ENCODE measurements around the gene CEACAM7.
"Not testable (repeated sequence)": the region's sequence is repeated elsewhere in the genome, so short reads cannot be mapped to it uniquely, and the experiment has no call there.

The CEACAM7 gene

GRCh38 chr19:41688098-41688497 is at the start of gene CEACAM7:
CEACAM7 (minus strand) TSS chr19:41688270; CDS start chr19:41688165, 105 bp downstream.
- DNase-seq, result no peak

DNA sequence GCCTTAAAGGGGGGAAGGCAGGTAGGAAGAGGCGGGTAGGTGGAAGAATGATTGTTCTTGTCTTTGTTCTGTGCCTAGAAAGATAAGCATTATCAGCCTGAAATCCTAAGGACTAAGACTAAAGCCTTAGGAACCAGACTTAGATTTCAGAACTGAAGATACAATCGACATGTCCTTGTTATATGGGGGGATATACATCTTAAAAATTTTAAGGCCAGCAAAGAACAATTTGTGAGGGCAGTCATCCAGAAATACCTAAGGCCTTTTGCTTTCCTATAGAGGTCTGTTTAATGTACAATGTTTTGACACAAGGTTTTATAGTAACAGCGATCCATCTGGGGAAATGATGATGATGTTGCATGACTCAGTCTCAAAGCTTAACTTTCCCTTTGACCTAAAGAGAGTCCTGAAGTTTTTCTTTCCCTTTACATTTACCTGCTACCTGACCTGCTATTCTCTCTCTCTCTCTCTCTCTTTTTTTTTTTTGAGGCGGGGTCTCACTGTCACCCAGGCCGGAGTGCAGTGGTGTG is 47.1 kb upstream of the CEACAM7 start:
- DNase-seq, result no peak

GRCh38 chr19:41734585-41734984 is 46.5 kb upstream of the CEACAM7 start:
- DNase-seq, result no peak

DNA sequence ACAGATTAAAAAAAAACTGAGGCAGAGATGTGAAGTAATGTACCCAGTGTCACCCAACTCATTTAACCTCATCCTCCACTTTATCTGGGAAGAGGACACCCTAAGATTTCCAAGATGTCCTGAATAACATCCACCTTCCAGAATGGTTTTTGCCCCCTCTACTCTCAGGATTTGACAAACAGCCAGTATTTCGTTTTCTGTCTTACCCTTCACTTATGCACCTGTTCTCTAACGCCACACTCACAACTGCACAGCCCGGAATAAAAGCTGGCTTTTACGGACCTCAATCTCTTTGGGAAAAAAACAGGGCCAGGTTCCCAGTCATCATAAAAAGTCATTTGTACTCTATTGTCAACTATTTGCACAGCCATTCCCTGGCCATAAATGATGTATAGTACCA is 46.1 kb upstream of the CEACAM7 start:
- DNase-seq, result no peak

DNA sequence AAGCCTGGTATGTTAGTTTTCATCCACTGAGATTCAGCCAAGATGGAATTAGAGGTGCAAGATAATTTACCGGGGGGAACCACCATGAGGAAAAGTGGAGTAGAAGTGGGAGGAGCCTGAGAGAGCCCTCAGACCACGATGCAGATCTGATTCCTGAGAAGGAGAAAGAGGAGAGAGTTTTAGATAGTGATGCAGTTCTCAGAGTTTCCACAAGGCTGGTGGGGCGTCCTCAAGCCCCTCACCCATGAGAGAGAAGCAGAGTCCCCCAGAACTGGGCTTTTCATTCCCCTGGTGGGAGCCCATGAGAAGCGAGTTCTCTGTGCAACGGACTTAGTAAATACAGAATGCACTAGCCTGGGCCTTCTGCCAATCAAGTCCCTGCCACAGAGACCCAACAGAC is 38.4 kb upstream of the CEACAM7 start:
- no peak for DNase-seq

GRCh38 chr19:41720103-41720502 is 32.0 kb upstream of the CEACAM7 start:
- no peak for DNase-seq

DNA sequence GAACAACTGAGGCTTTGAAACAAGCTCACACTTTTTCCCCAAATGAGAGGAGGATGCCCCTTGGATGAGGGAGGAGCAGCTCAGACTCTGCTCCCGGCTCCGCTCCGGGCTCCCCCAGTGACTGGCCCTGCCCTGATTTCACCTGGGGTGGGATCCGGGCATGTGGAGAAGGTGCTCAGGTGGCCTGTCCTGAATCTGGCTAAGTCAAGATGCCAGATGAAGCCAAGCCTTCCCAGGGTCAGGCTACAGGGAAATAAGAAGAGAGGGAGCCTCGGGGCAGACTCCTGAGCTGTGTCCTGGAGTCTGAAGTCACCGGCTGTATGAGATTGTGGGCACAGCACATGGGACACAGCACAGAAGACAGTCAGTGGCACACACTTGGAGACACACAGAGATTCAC is 30.7 kb upstream of the CEACAM7 start:
- no peak for DNase-seq

DNA sequence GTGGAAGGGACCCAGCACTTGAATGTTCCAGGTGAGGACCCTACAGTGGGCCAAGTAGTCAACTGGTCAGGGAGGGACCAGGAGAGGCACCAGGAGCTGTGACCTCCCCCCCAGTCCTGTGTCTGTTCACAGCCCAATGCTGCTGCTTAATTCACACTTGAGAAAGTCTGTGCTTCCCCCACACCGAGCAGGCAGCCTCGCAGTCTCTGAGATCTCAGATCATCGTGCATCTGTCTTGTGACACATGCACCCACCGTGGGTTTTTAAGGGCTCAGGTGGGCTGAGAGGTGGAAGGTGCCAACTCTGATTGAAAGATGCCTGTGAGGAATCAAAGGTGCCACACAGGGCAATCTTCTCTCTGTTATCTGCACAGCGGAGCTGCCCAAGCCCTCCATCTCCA is 26.5 kb upstream of the CEACAM7 start:
- DNase-seq, result no peak

DNA sequence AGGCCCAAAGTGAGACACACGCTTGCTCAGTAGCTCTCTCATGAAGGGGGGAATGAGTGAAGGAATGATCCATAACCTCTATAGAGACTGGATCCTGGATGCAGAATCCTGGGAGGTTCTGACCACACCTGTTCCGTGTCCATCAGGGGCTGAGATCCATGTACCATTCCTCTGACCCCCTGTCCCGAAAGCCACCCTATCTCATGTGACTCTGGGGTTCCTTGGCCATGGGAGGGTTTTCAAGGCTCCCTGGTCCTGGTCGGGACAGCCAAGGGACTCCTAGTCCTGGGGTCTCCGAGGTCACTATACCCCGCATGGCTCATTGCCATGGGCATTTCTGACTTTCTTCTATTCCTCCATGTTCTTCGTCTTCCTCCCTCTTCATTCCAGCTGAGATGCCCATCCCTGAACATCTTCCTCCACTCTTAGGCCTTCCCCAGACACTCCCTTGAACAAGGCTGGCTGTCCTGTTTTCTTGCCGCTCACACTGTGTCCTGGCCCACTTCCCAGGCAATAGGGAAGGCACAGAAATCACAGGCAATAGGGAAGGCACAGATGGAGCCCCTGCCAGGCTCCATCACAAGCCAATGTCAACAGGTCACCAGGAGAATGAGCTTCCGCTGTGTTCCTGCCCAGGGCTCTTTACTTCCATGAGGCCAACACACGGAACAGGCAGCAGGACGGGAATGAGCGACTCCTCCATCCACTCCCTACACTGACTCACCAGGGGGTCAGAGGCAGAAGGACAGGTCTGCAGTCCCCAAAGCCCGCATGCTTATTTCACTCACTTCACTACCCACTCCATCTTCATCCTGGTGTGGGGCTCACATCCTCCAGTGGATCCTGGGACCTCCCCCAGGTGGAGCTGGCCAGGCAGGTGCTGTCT is 23.5 kb upstream of the CEACAM7 start:
- DNase-seq, result no peak

DNA sequence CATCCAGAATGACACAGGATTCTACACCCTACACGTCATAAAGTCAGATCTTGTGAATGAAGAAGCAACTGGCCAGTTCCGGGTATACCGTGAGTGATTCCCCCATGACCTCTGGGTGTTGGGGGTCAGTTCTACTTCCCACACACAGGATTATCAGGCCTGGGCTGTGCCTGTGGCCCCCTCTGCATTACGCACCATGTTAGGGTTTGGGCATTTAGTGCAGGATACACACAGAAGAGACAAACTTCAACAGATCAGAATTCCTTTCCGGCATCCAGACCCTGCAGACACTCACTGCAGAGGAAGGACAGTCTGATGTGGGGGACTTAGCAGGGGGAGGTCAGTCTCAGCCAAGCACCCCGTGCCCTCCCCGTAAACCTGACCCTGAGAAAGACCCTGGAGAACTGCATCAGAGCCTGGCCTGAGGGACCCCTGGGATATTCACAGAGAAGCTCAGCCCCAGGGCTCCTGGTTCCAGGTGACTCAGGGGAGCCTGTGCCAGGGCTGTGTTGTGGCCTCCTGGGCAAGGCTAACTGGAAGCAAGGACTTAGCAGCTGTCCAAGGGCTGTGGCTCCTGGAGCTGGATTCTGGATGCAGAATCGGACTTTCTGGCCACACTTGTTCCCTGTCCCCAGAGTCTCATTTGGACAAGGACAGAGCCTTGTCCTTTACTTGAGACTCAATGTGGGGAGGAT is 22.0 kb upstream of the CEACAM7 start:
- DNase-seq, result no peak

DNA sequence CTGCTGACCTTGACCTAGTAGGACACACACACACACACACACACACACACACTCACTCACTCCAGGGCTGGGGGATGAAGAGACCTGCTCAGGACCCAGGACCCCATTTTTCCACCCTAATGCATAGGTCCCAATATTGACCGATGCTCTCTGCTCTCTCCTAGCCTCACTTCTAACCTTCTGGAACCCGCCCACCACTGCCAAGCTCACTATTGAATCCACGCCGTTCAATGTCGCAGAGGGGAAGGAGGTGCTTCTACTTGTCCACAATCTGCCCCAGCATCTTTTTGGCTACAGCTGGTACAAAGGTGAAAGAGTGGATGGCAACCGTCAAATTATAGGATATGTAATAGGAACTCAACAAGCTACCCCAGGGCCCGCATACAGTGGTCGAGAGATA is 21.4 kb upstream of the CEACAM7 start:
- not testable (repeated sequence) for DNase-seq

- no peak for DNase-seq
Measured at GRCh38 chr19:41708481-41708880, 20.4 kb upstream of the CEACAM7 start, which contains the start of gene CEACAM5. CEACAM5 (plus strand) TSS chr19:41708626; CDS start chr19:41708732, 106 bp downstream.

DNA sequence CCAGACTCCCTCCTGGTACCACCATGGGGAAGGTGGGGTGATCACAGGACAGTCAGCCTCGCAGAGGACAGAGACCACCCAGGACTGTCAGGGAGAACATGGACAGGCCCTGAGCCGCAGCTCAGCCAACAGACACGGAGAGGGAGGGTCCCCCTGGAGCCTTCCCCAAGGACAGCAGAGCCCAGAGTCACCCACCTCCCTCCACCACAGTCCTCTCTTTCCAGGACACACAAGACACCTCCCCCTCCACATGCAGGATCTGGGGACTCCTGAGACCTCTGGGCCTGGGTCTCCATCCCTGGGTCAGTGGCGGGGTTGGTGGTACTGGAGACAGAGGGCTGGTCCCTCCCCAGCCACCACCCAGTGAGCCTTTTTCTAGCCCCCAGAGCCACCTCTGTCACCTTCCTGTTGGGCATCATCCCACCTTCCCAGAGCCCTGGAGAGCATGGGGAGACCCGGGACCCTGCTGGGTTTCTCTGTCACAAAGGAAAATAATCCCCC is 19.9 kb upstream of the CEACAM7 start:
- DNase-seq, result no peak

DNA sequence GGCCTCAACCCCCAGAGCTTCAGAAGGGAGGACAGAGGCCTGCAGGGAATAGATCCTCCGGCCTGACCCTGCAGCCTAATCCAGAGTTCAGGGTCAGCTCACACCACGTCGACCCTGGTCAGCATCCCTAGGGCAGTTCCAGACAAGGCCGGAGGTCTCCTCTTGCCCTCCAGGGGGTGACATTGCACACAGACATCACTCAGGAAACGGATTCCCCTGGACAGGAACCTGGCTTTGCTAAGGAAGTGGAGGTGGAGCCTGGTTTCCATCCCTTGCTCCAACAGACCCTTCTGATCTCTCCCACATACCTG is 19.4 kb upstream of the CEACAM7 start:
- no peak for DNase-seq

DNA sequence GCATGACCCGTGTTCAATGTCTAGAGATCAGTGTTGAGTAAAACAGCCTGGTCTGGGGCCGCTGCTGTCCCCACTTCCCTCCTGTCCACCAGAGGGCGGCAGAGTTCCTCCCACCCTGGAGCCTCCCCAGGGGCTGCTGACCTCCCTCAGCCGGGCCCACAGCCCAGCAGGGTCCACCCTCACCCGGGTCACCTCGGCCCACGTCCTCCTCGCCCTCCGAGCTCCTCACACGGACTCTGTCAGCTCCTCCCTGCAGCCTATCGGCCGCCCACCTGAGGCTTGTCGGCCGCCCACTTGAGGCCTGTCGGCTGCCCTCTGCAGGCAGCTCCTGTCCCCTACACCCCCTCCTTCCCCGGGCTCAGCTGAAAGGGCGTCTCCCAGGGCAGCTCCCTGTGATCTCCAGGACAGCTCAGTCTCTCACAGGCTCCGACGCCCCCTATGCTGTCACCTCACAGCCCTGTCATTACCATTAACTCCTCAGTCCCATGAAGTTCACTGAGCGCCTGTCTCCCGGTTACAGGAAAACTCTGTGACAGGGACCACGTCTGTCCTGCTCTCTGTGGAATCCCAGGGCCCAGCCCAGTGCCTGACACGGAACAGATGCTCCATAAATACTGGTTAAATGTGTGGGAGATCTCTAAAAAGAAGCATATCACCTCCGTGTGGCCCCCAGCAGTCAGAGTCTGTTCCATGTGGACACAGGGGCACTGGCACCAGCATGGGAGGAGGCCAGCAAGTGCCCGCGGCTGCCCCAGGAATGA is 18.9 kb upstream of the CEACAM7 start:
- peak; percentile 28 for DNase-seq

GRCh38 chr19:41705393-41706174 is 17.5 kb upstream of the CEACAM7 start:
- DNase-seq, result no peak

DNA sequence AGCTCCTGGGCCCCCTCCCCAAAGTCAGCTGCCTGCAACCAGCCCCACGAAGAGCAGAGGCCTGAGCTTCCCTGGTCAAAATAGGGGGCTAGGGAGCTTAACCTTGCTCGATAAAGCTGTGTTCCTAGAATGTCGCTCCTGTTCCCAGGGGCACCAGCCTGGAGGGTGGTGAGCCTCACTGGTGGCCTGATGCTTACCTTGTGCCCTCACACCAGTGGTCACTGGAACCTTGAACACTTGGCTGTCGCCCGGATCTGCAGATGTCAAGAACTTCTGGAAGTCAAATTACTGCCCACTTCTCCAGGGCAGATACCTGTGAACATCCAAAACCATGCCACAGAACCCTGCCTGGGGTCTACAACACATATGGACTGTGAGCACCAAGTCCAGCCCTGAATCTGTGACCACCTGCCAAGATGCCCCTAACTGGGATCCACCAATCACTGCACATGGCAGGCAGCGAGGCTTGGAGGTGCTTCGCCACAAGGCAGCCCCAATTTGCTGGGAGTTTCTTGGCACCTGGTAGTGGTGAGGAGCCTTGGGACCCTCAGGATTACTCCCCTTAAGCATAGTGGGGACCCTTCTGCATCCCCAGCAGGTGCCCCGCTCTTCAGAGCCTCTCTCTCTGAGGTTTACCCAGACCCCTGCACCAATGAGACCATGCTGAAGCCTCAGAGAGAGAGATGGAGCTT is 15.7 kb upstream of the CEACAM7 start:
- DNase-seq, result no peak

DNA sequence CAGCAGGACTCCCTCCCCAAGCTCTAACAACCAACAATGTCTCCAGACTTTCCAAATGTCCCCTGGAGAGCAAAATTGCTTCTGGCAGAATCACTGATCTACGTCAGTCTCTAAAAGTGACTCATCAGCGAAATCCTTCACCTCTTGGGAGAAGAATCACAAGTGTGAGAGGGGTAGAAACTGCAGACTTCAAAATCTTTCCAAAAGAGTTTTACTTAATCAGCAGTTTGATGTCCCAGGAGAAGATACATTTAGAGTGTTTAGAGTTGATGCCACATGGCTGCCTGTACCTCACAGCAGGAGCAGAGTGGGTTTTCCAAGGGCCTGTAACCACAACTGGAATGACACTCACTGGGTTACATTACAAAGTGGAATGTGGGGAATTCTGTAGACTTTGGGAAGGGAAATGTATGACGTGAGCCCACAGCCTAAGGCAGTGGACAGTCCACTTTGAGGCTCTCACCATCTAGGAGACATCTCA is 14.1 kb upstream of the CEACAM7 start:
- peak; percentile 42 for DNase-seq

GRCh38 chr19:41701401-41702075 is 13.5 kb upstream of the CEACAM7 start:
- DNase-seq, result no peak

- DNase-seq, result no peak
Measured at GRCh38 chr19:41700381-41701195, 12.5 kb upstream of the CEACAM7 start.

Measured in NCI-H226 (cell line).